Adipocyte (in vitro differentiated cells): ENCODE results near the gene POLE4.

ENCODE experiments used
- DNase-seq: peaks from one replicate; pipeline ENCODE4 v3.0.0-alpha.2; 2015; ENCODE audit warnings: low read depth
- H3K27me3 ChIP-seq: replicated peaks from 2 replicates; pipeline ENCODE4 v1.7.0; 2013; ENCODE audit warnings: mild to moderate bottlenecking, low read length, moderate library complexity; ENCODE audit not compliant: control insufficient read depth, insufficient read depth
- H3K36me3 ChIP-seq: 2 replicates; pipeline ENCODE4 v1.7.0; 2013; ENCODE audit warnings: low read length, mild to moderate bottlenecking, moderate library complexity; ENCODE audit not compliant: control insufficient read depth, insufficient read depth, severe bottlenecking
- H3K4me1 ChIP-seq: 2 replicates; pipeline ENCODE4 v1.7.0; 2013; ENCODE audit warnings: mild to moderate bottlenecking, low read length, moderate library complexity; ENCODE audit not compliant: control insufficient read depth, insufficient read depth
- H3K4me3 ChIP-seq: 2 replicates; pipeline ENCODE4 v1.7.0; 2013; ENCODE audit warnings: mild to moderate bottlenecking, low read length, moderate library complexity
- H3K9ac ChIP-seq: 2 replicates; pipeline ENCODE4 v1.7.0; 2013; ENCODE audit warnings: mild to moderate bottlenecking, low read length, moderate library complexity
- H3K9me3 ChIP-seq: 2 replicates; pipeline ENCODE4 v1.7.0; 2013; ENCODE audit warnings: mild to moderate bottlenecking, low read length, moderate library complexity; ENCODE audit not compliant: control insufficient read depth

POLE4 gene

DNA sequence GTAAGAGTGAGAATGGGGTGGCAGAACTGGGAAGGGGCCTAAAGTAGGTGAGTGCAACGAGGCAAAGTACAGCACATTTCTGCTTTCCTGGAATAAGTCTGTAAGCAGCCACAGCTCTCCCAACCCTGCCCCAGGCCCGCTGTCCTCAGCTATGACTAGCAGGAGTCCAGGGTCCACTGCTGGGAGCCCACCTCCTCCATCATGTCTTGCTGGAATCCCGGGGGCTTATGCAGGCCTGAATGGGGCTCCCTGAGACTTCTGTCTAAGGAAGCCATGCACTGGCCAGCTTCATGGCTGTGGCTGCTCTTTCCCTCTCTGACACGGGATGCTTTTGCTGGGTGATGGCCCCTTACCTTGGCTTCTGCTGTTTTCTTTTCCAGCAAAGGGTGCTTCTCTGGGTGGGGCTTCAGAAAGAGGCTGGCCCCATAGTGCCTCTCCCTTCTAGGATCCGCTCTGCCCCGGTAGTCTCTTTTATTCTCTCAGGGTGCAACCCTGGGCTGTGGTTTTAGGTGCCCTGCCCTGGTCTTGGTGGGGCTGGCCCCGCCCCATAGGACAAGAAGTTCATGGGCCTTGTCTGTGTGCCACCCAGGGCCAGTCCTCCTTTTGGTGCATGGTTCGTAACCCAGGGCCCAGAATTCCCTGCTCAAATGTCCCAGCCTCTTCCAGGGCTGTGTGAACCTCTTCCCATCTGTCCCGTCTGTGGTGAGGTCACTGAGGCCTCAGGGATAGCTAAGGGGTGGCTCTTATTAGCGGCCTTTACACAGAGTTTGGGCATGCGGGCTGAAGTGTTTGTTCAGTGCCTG, 33.8 kb upstream of the POLE4 start:
- H3K4me1 ChIP-seq: peaks cover 10% of the 10 kb centered on the region
- H3K4me3 ChIP-seq: no peak overlapping the region
- H3K9ac ChIP-seq: no peak overlapping the region
- no peak for DNase-seq
- no peaks in the 10 kb centered on the region for H3K36me3 ChIP-seq
- no peaks in the 10 kb centered on the region for H3K9me3 ChIP-seq
- H3K27me3 ChIP-seq: no peaks in the 10 kb centered on the region

DNA sequence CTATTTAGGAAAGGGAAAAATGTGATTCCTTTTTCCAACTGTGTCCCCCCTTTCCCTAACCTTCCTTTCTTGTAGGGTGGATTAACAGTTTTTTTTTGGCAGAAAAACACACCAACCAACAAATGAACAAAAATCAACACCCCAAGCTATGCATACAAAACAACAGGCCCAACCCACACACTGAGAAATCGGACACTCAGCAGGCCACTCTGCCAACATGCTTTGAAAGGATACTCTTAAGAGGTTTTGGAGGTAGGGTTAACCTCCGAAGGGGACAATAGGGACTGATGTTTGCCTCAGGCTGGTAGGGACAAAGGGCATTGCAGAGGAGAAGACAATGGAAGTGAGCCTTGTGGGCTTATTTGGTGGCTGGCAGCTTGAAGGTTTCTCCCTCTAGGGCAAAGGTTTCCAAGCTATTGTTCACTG, 33.1 kb upstream of the POLE4 start:
- no peak for DNase-seq
- H3K9me3 ChIP-seq: no peaks in the 10 kb centered on the region
- no peak overlapping the region for H3K4me3 ChIP-seq
- H3K36me3 ChIP-seq: no peaks in the 10 kb centered on the region
- no peak overlapping the region for H3K9ac ChIP-seq
- peaks cover 10% of the 10 kb centered on the region for H3K4me1 ChIP-seq
- H3K27me3 ChIP-seq: no peaks in the 10 kb centered on the region

GRCh38 chr2:74927621-74928020, 30.8 kb upstream of the POLE4 start:
- no peak for DNase-seq
- Histone ChIP-seq H3K9me3 (no peaks in the 10 kb centered on the region), H3K27me3 (no peaks in the 10 kb centered on the region), H3K36me3 (no peaks in the 10 kb centered on the region), H3K9ac (no peak overlapping the region), H3K4me1 (peaks cover 6% of the 10 kb centered on the region), H3K4me3 (no peak overlapping the region)

GRCh38 chr2:74930811-74931486, 27.5 kb upstream of the POLE4 start:
- H3K36me3 ChIP-seq: no peaks in the 10 kb centered on the region
- no peak overlapping the region for H3K9ac ChIP-seq
- no peaks in the 10 kb centered on the region for H3K27me3 ChIP-seq
- no peak overlapping the region for H3K4me3 ChIP-seq
- H3K4me1 ChIP-seq: no peaks in the 10 kb centered on the region
- no peak for DNase-seq
- no peaks in the 10 kb centered on the region for H3K9me3 ChIP-seq

GRCh38 chr2:74931940-74932339, 26.5 kb upstream of the POLE4 start:
- Histone ChIP-seq H3K4me1 (no peaks in the 10 kb centered on the region), H3K9me3 (no peaks in the 10 kb centered on the region), H3K4me3 (no peak overlapping the region), H3K9ac (no peak overlapping the region), H3K36me3 (no peaks in the 10 kb centered on the region), H3K27me3 (no peaks in the 10 kb centered on the region)
- DNase-seq: no peak

DNA sequence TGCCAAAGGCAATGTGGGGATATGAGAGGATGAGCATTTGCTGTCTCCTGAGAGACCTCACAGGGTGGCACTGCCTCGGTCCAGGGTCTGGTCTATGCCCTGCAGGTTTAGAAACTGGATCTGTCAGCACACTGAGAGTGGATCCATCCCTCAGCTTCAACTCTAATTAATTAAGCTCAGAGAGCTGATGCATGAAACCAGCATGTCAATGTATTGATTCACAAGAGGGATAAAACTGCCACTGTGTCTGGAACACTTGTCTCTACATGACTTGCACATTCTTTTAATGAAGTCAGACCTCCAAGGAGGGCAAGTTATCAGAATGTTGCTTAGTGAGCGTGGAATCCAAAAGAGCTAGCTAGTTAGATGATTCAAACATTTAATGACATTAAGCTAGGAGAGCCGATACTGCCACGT, 22.5 kb upstream of the POLE4 start:
- H3K9me3 ChIP-seq: no peaks in the 10 kb centered on the region
- no peak overlapping the region for H3K9ac ChIP-seq
- no peaks in the 10 kb centered on the region for H3K4me1 ChIP-seq
- H3K27me3 ChIP-seq: no peaks in the 10 kb centered on the region
- no peak overlapping the region for H3K4me3 ChIP-seq
- no peaks in the 10 kb centered on the region for H3K36me3 ChIP-seq
- DNase-seq: no peak

GRCh38 chr2:74937221-74937880, 21.1 kb upstream of the POLE4 start:
- Histone ChIP-seq H3K36me3 (no peaks in the 10 kb centered on the region), H3K4me3 (no peak overlapping the region), H3K9ac (no peak overlapping the region), H3K9me3 (no peaks in the 10 kb centered on the region), H3K4me1 (no peaks in the 10 kb centered on the region), H3K27me3 (no peaks in the 10 kb centered on the region)
- no peak for DNase-seq

DNA sequence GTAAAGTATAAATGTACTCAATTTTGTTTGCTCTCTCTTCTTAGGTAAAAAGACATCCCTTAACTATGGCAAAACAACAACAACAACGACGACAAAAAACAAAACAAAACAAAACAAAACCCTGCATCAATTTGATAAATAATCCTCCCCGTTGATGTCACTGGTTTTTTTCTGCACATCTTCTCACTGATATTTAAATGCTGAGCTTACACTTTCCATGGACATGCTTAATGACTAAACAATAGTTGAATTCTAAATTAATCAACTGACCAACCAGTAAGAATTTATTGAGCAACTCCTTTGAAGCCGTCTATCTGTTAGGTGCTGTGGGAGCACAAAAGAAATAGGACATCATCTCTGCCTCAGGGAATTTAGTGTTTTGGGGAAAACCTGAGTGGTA, 20.2 kb upstream of the POLE4 start:
- DNase-seq: no peak
- no peak overlapping the region for H3K9ac ChIP-seq
- no peaks in the 10 kb centered on the region for H3K9me3 ChIP-seq
- H3K27me3 ChIP-seq: no peaks in the 10 kb centered on the region
- H3K36me3 ChIP-seq: no peaks in the 10 kb centered on the region
- H3K4me3 ChIP-seq: no peak overlapping the region
- H3K4me1 ChIP-seq: no peaks in the 10 kb centered on the region

DNA sequence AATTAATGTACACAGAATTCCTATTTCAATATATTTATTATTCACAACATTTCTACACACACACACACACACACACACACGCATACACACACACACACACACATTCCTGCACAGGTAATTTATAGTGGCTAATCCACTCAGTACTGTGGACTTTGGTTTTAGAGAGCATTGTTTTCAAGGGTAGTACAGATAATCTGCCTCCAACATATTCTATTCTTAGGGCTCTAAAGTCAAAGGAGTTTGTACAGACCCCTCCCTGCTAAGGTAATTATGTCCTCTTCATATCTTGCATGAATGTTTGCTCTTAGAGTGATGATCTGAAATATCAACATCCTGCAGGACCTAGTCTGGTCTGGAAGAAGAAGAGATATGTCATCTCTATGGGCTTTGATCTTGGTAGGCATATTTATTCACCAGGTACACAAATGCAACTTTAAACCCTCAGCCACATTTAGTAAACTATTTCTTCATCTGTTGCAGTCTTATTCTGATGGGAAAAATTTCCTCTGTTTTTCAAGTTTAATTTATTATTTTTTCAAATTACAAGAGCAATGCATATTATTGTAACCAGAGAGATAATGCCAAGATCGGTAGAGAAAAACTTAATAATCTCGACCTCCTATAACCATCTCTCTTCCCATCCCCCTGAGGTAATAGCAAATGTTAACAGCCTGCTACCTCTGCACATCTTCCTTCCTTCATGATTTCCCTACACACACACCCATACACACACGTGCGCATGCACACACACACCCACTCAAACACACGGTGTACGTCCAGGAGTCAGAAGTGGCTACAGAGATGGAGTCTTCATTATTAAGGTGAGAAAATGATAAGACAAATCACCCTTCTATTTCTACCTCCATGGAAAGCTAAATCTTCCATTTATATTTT, 18.3 kb upstream of the POLE4 start:
- no peak for DNase-seq
- Histone ChIP-seq H3K27me3 (no peaks in the 10 kb centered on the region), H3K9me3 (no peaks in the 10 kb centered on the region), H3K9ac (no peak overlapping the region), H3K4me1 (no peaks in the 10 kb centered on the region), H3K4me3 (no peak overlapping the region), H3K36me3 (no peaks in the 10 kb centered on the region)

GRCh38 chr2:74941284-74941683, 17.2 kb upstream of the POLE4 start:
- no peak for DNase-seq
- Histone ChIP-seq H3K9ac (no peak overlapping the region), H3K36me3 (no peaks in the 10 kb centered on the region), H3K9me3 (no peaks in the 10 kb centered on the region), H3K4me1 (peaks cover 3% of the 10 kb centered on the region), H3K27me3 (no peaks in the 10 kb centered on the region), H3K4me3 (no peak overlapping the region)

DNA sequence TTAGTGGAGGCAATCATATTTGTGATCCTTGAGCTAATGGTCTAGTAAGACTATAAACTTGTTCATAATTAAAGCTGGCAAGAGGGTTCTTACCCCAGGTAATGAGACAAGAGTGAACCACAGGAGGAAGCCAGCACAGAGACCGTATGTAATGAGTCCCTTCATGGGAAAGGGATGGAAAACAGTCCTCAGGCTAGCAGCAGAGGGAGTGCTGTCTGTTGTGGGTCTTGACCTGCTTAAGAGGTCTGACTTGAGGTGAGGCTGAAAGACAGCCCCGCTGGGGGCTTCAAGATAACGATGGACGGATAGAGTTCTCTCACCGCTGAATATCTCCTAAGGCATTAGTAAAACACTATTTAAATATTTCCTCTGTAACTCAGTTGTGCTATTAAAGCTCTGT, 16.2 kb upstream of the POLE4 start:
- Histone ChIP-seq H3K4me1 (peaks cover 3% of the 10 kb centered on the region), H3K27me3 (no peaks in the 10 kb centered on the region), H3K4me3 (no peak overlapping the region), H3K36me3 (no peaks in the 10 kb centered on the region), H3K9ac (no peak overlapping the region), H3K9me3 (no peaks in the 10 kb centered on the region)
- no peak for DNase-seq
